Stimulated activated naive CD4-positive, alpha-beta T cell (primary cell): Measurements from ENCODE around the gene PTPRE.

ENCODE experiments used
- DNase-seq, 6 experiments: peaks; one replicate each; lab custom pipeline; 2025; lab: John Stamatoyannopoulos, UW

The PTPRE gene

GRCh38 chr10:127926455-127926854, 19.6 kb downstream of the PTPRE start:
- DNase-seq, result no peak

- DNase-seq, result no peak
These were observed 21.3 kb downstream of the PTPRE start for GRCh38 chr10:127928021-127928806.

GRCh38 chr10:127932521-127933270, 25.8 kb downstream of the PTPRE start:
- no peak for DNase-seq

- no peak for DNase-seq
These were observed 26.4 kb downstream of the PTPRE start for GRCh38 chr10:127933271-127933670.

DNA sequence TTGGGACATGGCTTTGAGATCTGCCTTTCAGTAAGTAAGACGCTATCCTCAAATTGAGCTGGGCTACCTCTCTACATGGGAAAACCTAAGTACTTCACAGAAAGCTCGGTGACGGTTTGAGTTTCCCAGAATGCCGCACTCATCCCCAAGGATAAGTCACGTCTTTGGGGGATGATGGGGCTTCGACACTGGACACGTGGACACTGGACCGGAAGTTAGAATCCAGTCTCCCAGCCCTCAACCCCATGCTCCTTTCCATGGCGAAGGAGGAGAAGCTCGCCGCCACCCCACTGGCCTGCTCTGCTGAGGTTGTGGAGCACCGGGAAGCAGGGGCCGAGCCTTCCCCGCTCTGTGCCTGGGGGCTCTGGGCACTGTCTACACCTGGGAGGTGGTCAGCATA, 27.5 kb downstream of the PTPRE start:
- no peak for DNase-seq

GRCh38 chr10:127935071-127935561, 28.2 kb downstream of the PTPRE start:
- no peak for DNase-seq

DNA sequence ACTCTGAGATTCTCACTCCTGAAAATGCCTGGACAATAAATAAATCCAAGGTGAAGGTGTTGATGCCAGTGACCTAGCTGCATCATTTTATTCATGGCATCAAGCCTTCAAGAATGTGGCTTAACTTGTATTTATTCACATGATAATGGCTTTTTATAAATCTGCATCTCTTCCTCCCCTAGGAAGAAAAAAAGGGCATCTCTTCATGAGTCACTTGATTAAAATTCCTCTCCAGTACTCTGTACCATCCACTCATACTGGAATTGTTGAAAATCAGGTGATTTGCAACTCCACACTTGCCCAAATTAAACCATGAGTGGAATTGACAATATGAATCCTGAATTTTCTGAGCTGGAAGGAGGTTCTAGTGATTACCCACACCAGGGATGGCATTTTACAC, 30.2 kb downstream of the PTPRE start:
- DNase-seq, result no peak

DNA sequence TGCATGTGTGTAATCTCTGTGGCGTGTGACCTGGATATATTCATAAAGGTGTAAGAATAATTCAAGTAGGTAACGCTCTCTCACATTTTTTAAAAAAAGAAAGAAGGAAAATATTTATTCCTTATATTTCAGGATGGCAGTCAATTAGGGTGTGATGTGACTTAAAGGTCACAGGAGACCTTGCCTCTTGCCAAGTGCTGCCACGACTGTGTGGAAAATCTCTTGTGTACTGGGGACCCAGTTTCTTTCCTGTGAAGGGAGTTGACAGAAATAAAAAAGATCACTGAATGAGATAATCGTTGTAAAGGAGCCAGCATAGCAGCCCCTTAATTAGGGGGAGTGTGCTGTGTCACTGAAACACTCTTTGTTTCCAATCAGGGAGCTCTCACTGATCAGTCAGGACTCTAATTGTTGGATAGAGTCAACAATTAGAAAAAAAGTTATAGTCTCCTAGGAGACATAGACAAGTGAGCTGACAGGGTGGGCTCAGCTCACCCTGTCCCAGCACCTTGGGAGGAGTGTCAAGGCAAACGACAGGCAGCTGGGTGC, 31.1 kb downstream of the PTPRE start:
- DNase-seq, result no peak

DNA sequence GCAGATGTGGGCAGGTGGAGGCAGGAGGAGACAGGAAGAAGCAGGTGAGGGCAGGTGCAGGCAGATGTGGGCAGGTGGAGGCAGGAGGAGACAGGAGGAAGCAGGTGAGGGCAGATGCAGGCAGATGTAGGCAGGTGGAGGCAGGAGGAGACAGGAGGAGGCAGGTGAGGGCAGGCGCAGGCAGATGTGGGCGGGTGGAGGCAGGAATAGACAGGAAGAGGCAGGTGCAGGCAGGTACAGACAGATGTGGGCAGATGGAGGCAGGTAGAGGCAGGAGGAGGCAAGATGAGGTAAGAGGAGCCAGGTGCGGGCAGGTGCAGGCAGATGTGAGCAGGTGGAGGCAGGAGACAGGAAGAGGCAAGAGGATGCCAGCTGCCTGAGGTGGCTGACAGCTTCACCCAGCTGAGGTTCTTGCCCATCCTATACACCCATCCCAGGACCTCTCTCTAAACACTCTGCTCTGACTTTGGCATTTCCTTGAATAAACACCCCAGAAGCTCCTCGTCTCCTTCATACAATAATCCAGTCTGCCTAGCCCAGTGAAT, 33.0 kb downstream of the PTPRE start:
- no peak for DNase-seq

GRCh38 chr10:127940866-127941640, 34.1 kb downstream of the PTPRE start:
- no peak for DNase-seq

GRCh38 chr10:127942811-127943210, 35.9 kb downstream of the PTPRE start:
- no peak for DNase-seq

DNA sequence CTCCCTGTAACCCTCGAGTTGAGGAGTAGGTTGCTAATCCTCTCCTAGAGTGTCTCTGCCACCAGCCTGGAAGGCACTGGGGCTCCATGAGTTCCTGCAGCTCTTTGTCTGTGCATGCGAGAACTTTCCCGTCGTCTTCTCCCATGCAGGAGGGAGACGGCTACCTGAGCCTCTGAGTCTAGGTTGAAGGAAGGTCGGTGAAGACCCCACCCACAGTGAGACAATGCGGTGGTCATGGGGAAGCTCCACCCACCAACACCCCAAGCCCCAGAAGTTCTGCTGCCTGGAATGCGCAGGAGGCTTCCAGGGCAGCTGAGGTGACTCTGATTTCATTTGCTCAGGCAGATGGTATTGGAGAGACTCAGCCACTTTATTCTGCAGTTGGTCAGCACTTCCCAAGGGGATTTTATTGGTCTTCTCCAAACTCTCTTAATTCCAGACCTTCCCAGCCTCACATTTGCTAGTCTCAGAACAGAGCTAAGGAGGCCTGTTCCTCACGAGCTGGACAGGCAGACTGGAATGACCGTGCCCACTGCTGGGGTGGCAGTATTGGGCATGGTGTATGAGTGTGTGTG, 36.5 kb downstream of the PTPRE start:
- DNase-seq, result no peak

- no peak for DNase-seq
These were observed 37.4 kb downstream of the PTPRE start for GRCh38 chr10:127944256-127944655.

- peak in 2 of 6 experiments; percentile 6 to 18 for DNase-seq
These were observed 38.4 kb downstream of the PTPRE start for GRCh38 chr10:127945341-127945758.

GRCh38 chr10:127945948-127946711, 39.2 kb downstream of the PTPRE start:
- DNase-seq, result peak in 1 of 6 experiments; percentile 18

GRCh38 chr10:127947211-127947610, 40.3 kb downstream of the PTPRE start:
- DNase-seq, result no peak

GRCh38 chr10:127948791-127949190, 41.9 kb downstream of the PTPRE start:
- no peak for DNase-seq

- DNase-seq, result no peak
These were observed 42.9 kb downstream of the PTPRE start for GRCh38 chr10:127949831-127950230.

GRCh38 chr10:127951861-127952574, 45.1 kb downstream of the PTPRE start:
- no peak for DNase-seq

DNA sequence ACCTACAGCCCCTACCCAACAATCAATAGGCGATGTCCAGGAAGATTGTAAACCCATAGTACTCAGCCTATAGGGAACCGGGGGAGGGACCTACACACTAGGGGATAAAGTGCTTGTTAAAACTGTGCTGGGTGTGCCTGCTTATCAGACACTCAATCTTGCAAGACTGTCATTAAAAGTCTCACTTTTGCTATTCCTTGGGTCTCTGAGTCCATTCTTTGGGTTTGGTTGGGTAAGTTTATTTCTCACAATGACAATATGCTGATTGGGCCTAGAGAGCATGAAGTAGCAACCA, 45.6 kb downstream of the PTPRE start:
- DNase-seq, result no peak
